ENCODE results near the gene ARHGAP18.

The ARHGAP18 gene

DNA sequence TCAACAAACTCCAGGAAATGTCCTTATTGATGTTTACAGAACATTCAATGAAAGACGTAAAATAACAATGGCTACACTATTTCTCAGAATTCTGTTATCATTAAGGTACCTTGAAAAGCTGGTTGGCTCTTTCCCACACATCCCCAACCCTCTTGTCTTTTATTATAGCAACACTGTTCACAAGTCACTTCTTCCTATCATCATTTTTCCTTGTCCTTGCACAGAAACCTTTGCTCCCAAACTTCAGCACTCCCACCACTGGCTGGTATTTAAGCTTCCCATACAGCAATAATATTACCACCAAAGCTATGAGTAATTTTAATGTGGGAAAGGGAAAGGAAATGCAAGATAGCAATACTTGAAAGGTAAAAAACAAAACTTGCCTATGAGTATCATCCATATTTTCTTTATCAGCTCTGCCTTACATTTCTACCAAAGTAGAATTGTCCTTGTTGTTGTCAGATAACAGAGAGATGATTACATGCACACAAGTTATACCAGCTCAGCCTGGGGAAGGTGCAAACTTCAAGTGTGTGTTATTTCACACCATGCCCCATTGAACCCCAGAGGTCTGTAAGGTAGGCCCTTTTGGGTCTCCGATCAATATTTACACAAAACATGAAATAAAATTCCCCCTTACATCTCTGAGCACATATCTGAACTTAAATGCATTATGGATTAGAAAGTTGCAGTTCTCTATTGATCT lies 32.2 kb downstream of the ARHGAP18 start:
- H3K4me3 ChIP-seq (ENCODE audit: low read length) = no peak overlapping the region
- no peak for TF ChIP-seq ZNF274 (IDR thresholded peaks at IDR 0.05; ENCODE audit: low read depth, low read length)

GRCh38 chr6:129675669-129676472 lies 34.1 kb downstream of the ARHGAP18 start:
- no peak for TF ChIP-seq ZNF274 (IDR thresholded peaks at IDR 0.05; ENCODE audit: low read depth, low read length)
- H3K4me3 ChIP-seq (ENCODE audit: low read length) = no peak overlapping the region

GRCh38 chr6:129673748-129674147 lies 36.2 kb downstream of the ARHGAP18 start:
- H3K4me3 ChIP-seq (ENCODE audit: low read length) = no peak overlapping the region
- no peak for TF ChIP-seq ZNF274 (IDR thresholded peaks at IDR 0.05; ENCODE audit: low read depth, low read length)

DNA sequence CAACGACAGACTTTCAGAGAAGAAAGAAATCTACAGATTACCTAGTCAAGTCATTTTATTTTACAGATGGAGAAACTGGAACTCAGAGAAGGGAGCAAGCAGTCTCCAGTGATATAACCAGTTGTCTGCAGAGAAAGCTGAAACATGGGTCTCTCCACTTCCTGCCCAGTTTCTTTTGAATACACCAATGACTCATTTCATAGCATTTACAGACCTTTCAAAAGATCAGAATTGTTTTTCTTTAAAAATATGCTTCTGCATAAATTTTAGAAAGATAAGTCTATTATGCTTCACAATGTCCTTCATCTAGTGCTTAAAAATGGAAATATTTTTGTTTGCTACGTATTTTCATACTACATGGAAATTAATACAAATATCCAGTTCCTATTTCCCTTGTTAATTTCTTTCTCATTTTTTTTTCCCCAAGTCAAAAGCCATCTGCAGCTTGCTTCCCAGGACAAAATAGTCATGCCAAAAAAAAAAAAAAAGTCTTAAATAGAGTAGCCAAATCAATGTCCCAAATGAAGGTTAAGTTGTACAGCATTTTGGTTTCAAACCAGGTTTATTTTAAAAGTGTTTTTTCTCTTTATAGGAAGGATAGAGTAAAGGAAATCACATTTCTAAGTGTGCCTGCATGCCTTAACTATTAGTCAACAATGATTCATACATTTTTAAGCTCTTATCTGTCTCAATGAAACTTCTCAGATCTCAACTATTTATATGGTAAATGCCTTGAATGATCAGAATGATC lies 36.9 kb downstream of the ARHGAP18 start:
- no peak for TF ChIP-seq ZNF274 (IDR thresholded peaks at IDR 0.05; ENCODE audit: low read depth, low read length)
- H3K4me3 ChIP-seq (ENCODE audit: low read length) = no peak overlapping the region

DNA sequence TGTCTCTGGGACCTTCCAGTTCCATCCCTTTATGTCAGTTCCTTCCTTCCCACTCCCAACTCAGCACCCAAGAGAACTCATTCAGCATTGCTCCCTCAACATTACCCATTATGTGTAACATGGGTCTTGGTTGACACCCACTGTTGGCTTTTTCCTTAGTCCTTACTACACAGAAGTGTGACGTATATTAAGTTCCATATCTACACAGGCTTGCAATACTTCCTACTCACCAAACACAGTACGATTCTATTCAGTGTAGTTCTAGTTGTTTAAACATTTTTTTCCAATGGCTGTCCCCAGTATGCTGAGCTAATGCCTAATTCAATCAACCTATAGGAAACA lies 37.7 kb downstream of the ARHGAP18 start:
- TF ChIP-seq ZNF274 (IDR thresholded peaks at IDR 0.05; ENCODE audit: low read depth, low read length) = no peak
- H3K4me3 ChIP-seq (ENCODE audit: low read length) = peak overlapping the region; percentile 48; the same call in 1 of the 2 replicates

- no peak for TF ChIP-seq ZNF274 (IDR thresholded peaks at IDR 0.05; ENCODE audit: low read depth, low read length)
- peak overlapping the region; percentile 48; the same call in 1 of the 2 replicates for H3K4me3 ChIP-seq (ENCODE audit: low read length)
Observed at GRCh38 chr6:129671442-129672340, 38.3 kb downstream of the ARHGAP18 start.

GRCh38 chr6:129670634-129671033 lies 39.3 kb downstream of the ARHGAP18 start:
- TF ChIP-seq ZNF274 (IDR thresholded peaks at IDR 0.05; ENCODE audit: low read depth, low read length) = no peak
- H3K4me3 ChIP-seq (ENCODE audit: low read length) = no peak overlapping the region

DNA sequence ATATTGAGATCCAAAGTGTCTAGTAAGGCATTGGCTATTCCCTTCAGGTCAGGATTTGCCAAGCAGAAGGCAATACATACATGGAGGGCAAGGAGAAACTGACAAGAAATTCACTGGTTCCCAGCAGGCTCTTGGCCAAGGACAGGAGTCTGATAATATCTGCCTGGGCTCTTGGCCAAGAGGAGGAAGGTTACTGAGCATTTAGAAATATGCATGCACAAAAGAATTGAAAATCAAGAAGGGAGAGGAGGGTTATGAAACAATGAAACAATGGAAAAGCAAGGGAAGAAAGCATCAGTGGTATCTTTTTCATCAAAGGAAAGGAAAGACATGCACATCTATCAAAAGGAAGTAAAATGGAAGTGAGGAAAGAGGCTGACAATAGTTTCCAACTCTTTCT lies 42.4 kb downstream of the ARHGAP18 start:
- H3K4me3 ChIP-seq (ENCODE audit: low read length) = no peak overlapping the region
- TF ChIP-seq ZNF274 (IDR thresholded peaks at IDR 0.05; ENCODE audit: low read depth, low read length) = no peak

DNA sequence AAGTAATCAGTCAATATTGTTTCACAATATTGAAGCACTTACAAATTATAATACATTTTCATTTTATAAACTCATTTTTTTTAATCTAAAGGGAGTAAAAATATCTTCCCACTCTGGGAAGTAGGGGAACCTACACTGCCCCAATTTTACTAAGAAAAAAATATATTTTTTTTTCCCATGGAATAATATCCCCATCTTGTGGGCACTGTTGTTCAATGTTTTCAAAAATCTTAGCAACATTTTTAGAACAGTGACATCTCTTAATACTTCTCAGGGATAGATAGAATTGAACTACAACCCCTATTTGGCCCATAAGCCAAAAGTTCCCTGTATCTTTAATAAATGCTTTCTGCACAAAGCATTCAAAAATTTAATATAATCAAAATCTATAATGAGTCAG lies 42.9 kb downstream of the ARHGAP18 start:
- TF ChIP-seq ZNF274 (IDR thresholded peaks at IDR 0.05; ENCODE audit: low read depth, low read length) = no peak
- no peak overlapping the region for H3K4me3 ChIP-seq (ENCODE audit: low read length)

GRCh38 chr6:129665555-129665954 lies 44.4 kb downstream of the ARHGAP18 start:
- H3K4me3 ChIP-seq (ENCODE audit: low read length) = no peak overlapping the region
- no peak for TF ChIP-seq ZNF274 (IDR thresholded peaks at IDR 0.05; ENCODE audit: low read depth, low read length)

DNA sequence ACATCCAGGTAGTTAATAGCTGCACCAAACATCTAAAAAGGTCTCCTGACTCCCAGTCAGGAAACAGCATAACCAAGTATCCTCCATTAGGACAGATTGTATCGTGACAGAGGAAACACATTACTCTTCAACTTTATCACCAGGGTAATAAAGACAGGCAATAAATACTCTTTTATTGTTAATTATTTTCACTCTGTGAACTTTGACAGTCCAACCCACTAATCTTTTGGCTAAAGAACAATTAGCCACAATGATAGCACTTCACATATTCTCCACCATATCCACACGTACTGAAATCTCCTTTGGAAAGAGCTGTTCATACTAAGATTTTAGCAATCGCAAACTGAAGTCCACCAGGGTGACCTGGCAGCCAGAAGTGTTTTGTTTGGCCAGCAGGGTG lies 46.4 kb downstream of the ARHGAP18 start:
- no peak overlapping the region for H3K4me3 ChIP-seq (ENCODE audit: low read length)
- no peak for TF ChIP-seq ZNF274 (IDR thresholded peaks at IDR 0.05; ENCODE audit: low read depth, low read length)

DNA sequence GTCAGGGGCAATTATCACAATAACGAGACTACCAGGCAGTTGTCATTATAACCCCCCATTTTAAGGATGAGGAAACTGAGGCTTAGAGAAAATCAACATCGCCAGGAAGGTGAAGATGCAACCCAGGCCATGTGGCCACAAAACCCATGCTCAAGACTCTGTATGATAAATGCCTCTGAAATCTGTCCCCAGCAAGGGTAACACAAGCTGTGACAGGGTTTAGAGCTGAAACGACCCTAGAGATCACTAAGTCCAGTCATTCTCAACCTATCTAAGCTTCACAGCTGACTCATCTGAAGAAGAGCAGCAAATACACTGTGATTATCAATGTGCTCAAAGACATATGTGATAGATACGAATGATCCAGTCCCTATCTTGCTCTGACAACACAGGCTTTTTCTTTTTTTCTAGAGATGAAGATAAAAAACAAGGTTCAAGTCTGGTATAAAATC lies 47.0 kb downstream of the ARHGAP18 start:
- no peak for TF ChIP-seq ZNF274 (IDR thresholded peaks at IDR 0.05; ENCODE audit: low read depth, low read length)
- H3K4me3 ChIP-seq (ENCODE audit: low read length) = no peak overlapping the region

- no peak overlapping the region for H3K4me3 ChIP-seq (ENCODE audit: low read length)
- TF ChIP-seq ZNF274 (IDR thresholded peaks at IDR 0.05; ENCODE audit: low read depth, low read length) = no peak
Observed at GRCh38 chr6:129662406-129662766, 47.6 kb downstream of the ARHGAP18 start.
